B cell (primary cell): Measurements from ENCODE around the gene TMEM255B. TPM values are rescaled to one million over a fixed set of nuclear protein-coding genes. Genes with fewer than 3 reads are reported as not detected.

Experiments used
- ATAC-seq: fragments of 200-7000 bp; cut with Tn5 transposase; one replicate; pipeline ENCODE4 v1.10.0; 2021; ENCODE audit warnings: low read depth, mild to moderate bottlenecking, moderate number of reproducible peaks, moderate library complexity
- CTCF ChIA-PET: fragments of 350-600 bp; sonication (Branson Sonifier 250); formaldehyde crosslinking; loops from one replicate; lab custom pipeline; 2021; ENCODE audit warnings: antibody characterized with exemption, inconsistent platforms; lab: Charles Lee
- POLR2A ChIA-PET: fragments of 350-600 bp; sonication (Branson Sonifier 250); formaldehyde crosslinking; loops from one replicate; lab custom pipeline; 2021; ENCODE audit warnings: antibody characterized with exemption; lab: Charles Lee
- DNase-seq: peaks from one replicate; pipeline ENCODE4 v3.0.0; 2013
- H2AFZ ChIP-seq: 2 replicates; pipeline ENCODE4 v1.6.1; 2012; ENCODE audit warnings: mild to moderate bottlenecking, low read depth, low read length; ENCODE audit not compliant: insufficient read depth, poor library complexity, severe bottlenecking
- H3K27ac ChIP-seq, 2 donors: 1 replicate in 1 of 2; 2 replicates in 1 of 2; pipeline ENCODE4 v1.5.1; 2012 to 2013; ENCODE audit warnings: low read length in 2 of 2, mild to moderate bottlenecking in 2 of 2, moderate library complexity in 1 of 2
- H3K27me3 ChIP-seq, 4 experiments: fragments of 200-600 bp in 1 of 4; sonication (generic) in 1 of 4; replicated peaks in 1 of 4; 1 replicate in 2 of 4; 2 replicates in 2 of 4; pipeline versions ENCODE4 v1.6.1 to v1.7.0; 2013 to 2016; ENCODE audit warnings: low read length in 3 of 4, mild to moderate bottlenecking in 2 of 4, mixed read lengths in 1 of 4, moderate library complexity in 1 of 4; ENCODE audit not compliant: insufficient read depth in 4 of 4, control insufficient read depth in 3 of 4; ENCODE audit errors: control extremely low read depth in 1 of 4
- H3K36me3 ChIP-seq, 2 experiments: replicated peaks in 1 of 2; 1 replicate in 1 of 2; 2 replicates in 1 of 2; pipeline versions ENCODE4 v1.6.1 to v1.7.1; 2013; ENCODE audit warnings: low read length in 1 of 2; ENCODE audit not compliant: insufficient read depth in 2 of 2, control insufficient read depth in 1 of 2; ENCODE audit errors: control extremely low read depth in 1 of 2, extremely low read depth in 1 of 2
- H3K4me1 ChIP-seq, 2 donors: fragments of 200-600 bp in 1 of 2; sonication (generic) in 1 of 2; 1 replicate in 1 of 2; 2 replicates in 1 of 2; pipeline versions ENCODE4 v1.5.1 to v1.6.1; 2013 to 2017; ENCODE audit warnings: low read length in 2 of 2; ENCODE audit not compliant: control insufficient read depth in 2 of 2, insufficient read depth in 2 of 2
- H3K4me2 ChIP-seq: replicated peaks from 2 replicates; pipeline ENCODE3; 2012; ENCODE audit warnings: mild to moderate bottlenecking, low read depth, low read length; ENCODE audit not compliant: poor library complexity, severe bottlenecking
- H3K4me3 ChIP-seq, 5 experiments: fragments of 200-600 bp in 1 of 5; sonication (generic) in 1 of 5; 1 replicate in 3 of 5; 2 replicates in 2 of 5; pipeline versions ENCODE4 v1.5.1 to v1.7.0; 2011 to 2016; ENCODE audit warnings: low read length in 4 of 5, mild to moderate bottlenecking in 4 of 5, low read depth in 2 of 5, control low read depth in 1 of 5, moderate library complexity in 1 of 5; ENCODE audit not compliant: insufficient read depth in 1 of 5; ENCODE audit errors: control extremely low read depth in 1 of 5, extremely low read depth in 1 of 5
- H3K79me2 ChIP-seq: fragments of 200-600 bp; sonication (generic); one replicate; pipeline ENCODE4 v1.6.0; 2016; ENCODE audit warnings: low read length; ENCODE audit not compliant: control insufficient read depth, insufficient read depth
- H3K9ac ChIP-seq: fragments of 200-600 bp; sonication (generic); 2 replicates; pipeline ENCODE4 v1.6.1; 2017; ENCODE audit warnings: mild to moderate bottlenecking, low read length, moderate library complexity
- H3K9me3 ChIP-seq, 3 donors: one replicate each; pipeline versions ENCODE4 v1.6.1 to v1.7.1; 2013; ENCODE audit warnings: low read length in 2 of 3; ENCODE audit not compliant: control insufficient read depth in 2 of 3, insufficient read depth in 1 of 3; ENCODE audit errors: control extremely low read depth in 1 of 3
- H4K20me1 ChIP-seq: 2 replicates; pipeline ENCODE4 v1.6.0; 2012; ENCODE audit warnings: mild to moderate bottlenecking, low read length; ENCODE audit not compliant: insufficient read depth, control insufficient read depth, poor library complexity, severe bottlenecking
- H3K27ac Mint-ChIP-seq: one replicate; pipeline ENCODE4 v1.8.0; 2021; ENCODE audit warnings: mixed read lengths
- H3K27me3 Mint-ChIP-seq: one replicate; pipeline ENCODE4 v1.8.0; 2021; ENCODE audit warnings: mixed read lengths
- H3K4me1 Mint-ChIP-seq: one replicate; pipeline ENCODE4 v1.8.0; 2021; ENCODE audit warnings: mixed read lengths
- H3K4me3 Mint-ChIP-seq: one replicate; pipeline ENCODE4 v1.8.0; 2021; ENCODE audit warnings: mixed read lengths
- H3K9me3 Mint-ChIP-seq: one replicate; pipeline ENCODE4 v1.8.0; 2022; ENCODE audit warnings: mixed read lengths; ENCODE audit not compliant: insufficient read depth
- EZH2 ChIP-seq: IDR thresholded peaks from 2 replicates; pipeline ENCODE4 v1.6.1; 2012; ENCODE audit warnings: borderline replicate concordance, low read depth, mild to moderate bottlenecking, moderate library complexity, low read length; ENCODE audit not compliant: insufficient read depth, poor library complexity, severe bottlenecking
- WGBS: methylation state at CpG from one replicate; pipeline ENCODE4 v1.1.5; 2013; ENCODE audit warnings: missing lambda C conversion rate; ENCODE audit not compliant: insufficient coverage; 5-methylcytosine and 5-hydroxymethylcytosine counted together
- intact Hi-C: fragments of 100-400 bp; cut with micrococcal nuclease; formaldehyde crosslinking; loops from one replicate; pipeline ENCODE4 v1.10.0; 2022
- polyA plus RNA-seq: library from polyadenylated mRNA; depleted of rRNA; stranded (reverse); fragments of >200 nt; gene quantifications from 2 replicates; pipeline ENCODE4 v1.2.3, GENCODE V29; 2012
- total RNA-seq, 2 donors: library from RNA; stranded (reverse); fragments of 120-200 nt in 1 of 2; gene quantifications; 1 replicate in 1 of 2; 2 replicates in 1 of 2; pipeline versions ENCODE4 v1.2.3 to v1.2.4, GENCODE V29; 2013 to 2022
- TF ChIP-seq, protein P1 (sequence below): fragments of 200-600 bp; IDR thresholded peaks from one replicate; pipeline ENCODE4 v1.8.0; 2022; ENCODE audit warnings: antibody characterized with exemption, mild to moderate bottlenecking

TMEM255B gene
- total and polyA plus RNA-seq, 2 donors (not counting 1 experiment from before 2014, with no cell fraction given): 2.1 to 8.2 TPM

DNA sequence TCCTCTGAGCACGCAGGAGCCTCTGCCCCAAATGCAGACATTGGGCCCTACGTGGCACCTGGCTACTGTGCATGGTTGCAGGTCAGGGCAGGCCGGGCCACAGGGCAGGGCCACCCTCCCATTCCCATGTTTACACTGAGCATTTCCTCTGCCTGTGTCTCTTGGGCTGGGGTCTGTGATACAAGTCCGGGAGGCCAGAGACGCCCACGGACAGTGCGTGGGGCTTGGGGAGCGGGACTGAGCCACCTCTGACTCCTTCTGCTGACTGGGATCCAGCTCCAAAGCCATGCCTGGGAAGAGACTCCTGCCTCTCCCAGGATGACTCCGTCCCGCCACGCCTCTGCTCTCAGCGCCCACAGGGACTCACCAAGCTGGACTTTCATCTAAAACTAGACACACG, 86.0 kb downstream of the TMEM255B start:
- no peaks in the 10 kb centered on the region for H3K36me3 ChIP-seq
- POLR2A ChIA-PET: no interaction called here
- no peak for DNase-seq
- CTCF ChIA-PET: no interaction called here
- Mint-ChIP-seq H3K4me1 (peaks cover 5% of the 10 kb centered on the region), H3K9me3 (no peaks in the 10 kb centered on the region), H3K27me3 (no peaks in the 10 kb centered on the region), H3K27ac (no peak overlapping the region), H3K4me3 (no peak overlapping the region)
- H3K9me3 ChIP-seq: peaks cover 0 to 49% (median 0%) of the 10 kb centered on the region in 3 donors
- peaks cover 0 to 16% (median 3%) of the 10 kb centered on the region in 4 experiments for H3K27me3 ChIP-seq
- H3K4me2 ChIP-seq: no peak overlapping the region
- H3K4me3 ChIP-seq: no peak overlapping the region
- H3K27ac ChIP-seq: no peak overlapping the region
- no peak overlapping the region for H3K9ac ChIP-seq
- no peaks in the 10 kb centered on the region for H3K79me2 ChIP-seq
- intact Hi-C loops: no loop called here
- no peak overlapping the region for H2AFZ ChIP-seq
- H3K4me1 ChIP-seq: no peaks in the 10 kb centered on the region
- WGBS: 95% methylated on average over 11 of the region's 13 CpGs
- no peak for ATAC-seq
- no peaks in the 10 kb centered on the region for H4K20me1 ChIP-seq
- no peak for TF ChIP-seq EZH2
- TF ChIP-seq, protein P1, sequence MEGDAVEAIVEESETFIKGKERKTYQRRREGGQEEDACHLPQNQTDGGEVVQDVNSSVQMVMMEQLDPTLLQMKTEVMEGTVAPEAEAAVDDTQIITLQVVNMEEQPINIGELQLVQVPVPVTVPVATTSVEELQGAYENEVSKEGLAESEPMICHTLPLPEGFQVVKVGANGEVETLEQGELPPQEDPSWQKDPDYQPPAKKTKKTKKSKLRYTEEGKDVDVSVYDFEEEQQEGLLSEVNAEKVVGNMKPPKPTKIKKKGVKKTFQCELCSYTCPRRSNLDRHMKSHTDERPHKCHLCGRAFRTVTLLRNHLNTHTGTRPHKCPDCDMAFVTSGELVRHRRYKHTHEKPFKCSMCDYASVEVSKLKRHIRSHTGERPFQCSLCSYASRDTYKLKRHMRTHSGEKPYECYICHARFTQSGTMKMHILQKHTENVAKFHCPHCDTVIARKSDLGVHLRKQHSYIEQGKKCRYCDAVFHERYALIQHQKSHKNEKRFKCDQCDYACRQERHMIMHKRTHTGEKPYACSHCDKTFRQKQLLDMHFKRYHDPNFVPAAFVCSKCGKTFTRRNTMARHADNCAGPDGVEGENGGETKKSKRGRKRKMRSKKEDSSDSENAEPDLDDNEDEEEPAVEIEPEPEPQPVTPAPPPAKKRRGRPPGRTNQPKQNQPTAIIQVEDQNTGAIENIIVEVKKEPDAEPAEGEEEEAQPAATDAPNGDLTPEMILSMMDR: no peak

DNA sequence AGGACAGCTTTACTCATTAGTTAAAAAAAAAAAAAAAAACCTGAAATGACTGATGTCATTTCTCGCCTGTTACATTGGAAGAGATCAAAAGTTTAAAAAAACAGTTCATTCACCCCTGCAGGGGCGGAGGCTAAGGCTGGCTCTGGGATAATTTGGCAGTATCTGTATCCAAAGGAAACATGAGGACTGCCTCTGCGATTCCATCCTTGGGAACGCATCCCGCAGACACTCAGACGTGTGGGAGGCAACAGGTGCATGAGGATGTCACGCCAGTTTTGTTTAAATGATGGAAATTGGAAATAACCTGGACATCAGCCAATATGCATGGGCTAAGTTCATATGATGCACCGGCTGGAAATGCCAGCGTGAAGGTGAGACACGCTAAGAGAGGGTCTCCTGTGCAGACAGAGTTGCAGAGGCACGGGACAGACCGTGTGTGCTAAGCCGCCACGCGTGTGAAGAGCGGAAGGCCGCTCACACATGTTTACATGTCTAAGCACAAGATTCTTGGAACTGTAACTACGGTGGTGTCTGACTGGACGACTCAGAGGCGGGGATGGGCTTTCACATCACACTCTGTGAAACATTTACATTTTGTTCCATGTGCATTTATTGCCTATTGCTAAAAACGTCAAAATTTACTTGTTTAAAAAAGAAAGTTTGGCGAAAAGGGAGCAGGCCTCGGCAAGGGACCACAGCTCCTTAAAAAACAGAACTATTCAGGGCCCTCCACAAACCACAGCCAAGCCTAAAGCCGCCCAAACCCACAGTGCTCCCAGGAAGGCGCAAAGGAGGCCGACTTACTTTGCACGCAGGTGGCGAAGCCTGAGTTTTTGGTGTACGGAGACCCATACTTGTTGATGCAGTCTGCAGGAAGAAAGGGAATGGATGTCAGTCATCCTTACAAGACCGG, 87.0 kb downstream of the TMEM255B start:
- Histone ChIP-seq H3K4me1 (no peaks in the 10 kb centered on the region), H3K4me3 (no peak overlapping the region), H4K20me1 (no peaks in the 10 kb centered on the region), H3K27ac (no peak overlapping the region), H3K27me3 (peaks cover 0 to 22% (median 5%) of the 10 kb centered on the region in 4 experiments), H3K9ac (no peak overlapping the region), H3K36me3 (no peaks in the 10 kb centered on the region), H3K9me3 (peaks cover 0 to 50% (median 0%) of the 10 kb centered on the region in 3 donors), H3K4me2 (no peak overlapping the region), H2AFZ (no peak overlapping the region), H3K79me2 (no peaks in the 10 kb centered on the region)
- TF ChIP-seq, protein P1: no peak
- TF ChIP-seq EZH2: no peak
- Mint-ChIP-seq H3K9me3 (no peaks in the 10 kb centered on the region), H3K27me3 (no peaks in the 10 kb centered on the region), H3K27ac (no peak overlapping the region), H3K4me1 (peaks cover 5% of the 10 kb centered on the region), H3K4me3 (no peak overlapping the region)
- ATAC-seq: no peak
- 85% methylated on average over 24 of the region's 30 CpGs for WGBS
- intact Hi-C loops: no loop called here
- DNase-seq: no peak
- CTCF ChIA-PET: no interaction called here
- POLR2A ChIA-PET: no interaction called here
